ENCODE results near the gene CREB5.
A peak's percentile ranks its signal among the peaks of the same experiment; 100 is the strongest.
"Not testable (repeated sequence)": the region's sequence is repeated elsewhere in the genome, so short reads cannot be mapped to it uniquely, and the experiment has no call there.

Gene CREB5

DNA sequence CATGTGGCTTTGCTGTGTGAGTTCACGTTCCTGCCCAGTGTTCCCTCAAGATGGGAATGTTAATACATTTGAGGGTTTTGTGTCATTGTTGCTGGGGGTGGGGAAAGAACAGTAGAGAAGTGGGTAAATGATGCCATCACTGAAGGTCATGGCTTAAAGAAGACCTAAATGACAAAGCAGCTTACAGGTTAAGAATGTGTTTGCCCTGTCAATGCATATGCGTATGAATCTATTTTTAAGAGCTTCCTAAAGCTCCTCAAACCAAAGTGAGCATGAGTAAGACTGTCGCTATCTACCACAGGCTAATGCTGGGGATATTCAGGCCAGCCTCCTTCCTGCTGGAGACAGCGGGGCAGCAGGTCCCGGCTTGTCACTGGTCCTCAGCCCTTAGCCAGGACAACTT is 162.9 kb downstream of the CREB5 start:
- no peak for DNase-seq

DNA sequence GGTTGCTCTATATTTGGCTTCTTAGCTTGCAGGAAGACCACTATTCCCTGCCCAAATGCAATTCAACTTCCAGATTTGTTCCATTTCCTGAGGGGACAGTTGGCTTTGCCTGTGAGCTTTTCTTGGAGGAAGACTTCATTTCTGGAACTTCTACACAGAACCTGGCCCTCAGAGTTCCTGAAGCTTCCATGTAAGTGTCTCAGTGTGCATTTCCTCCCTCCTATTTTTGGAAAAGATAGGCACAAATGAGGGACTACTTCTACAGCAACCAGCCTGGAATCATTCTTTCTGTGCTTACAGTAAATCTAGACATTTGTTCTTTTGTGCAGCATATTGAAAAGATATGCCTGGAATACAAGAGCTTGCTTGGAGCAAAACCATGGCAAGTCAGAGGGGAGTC is 164.3 kb downstream of the CREB5 start:
- DNase-seq, result no peak

DNA sequence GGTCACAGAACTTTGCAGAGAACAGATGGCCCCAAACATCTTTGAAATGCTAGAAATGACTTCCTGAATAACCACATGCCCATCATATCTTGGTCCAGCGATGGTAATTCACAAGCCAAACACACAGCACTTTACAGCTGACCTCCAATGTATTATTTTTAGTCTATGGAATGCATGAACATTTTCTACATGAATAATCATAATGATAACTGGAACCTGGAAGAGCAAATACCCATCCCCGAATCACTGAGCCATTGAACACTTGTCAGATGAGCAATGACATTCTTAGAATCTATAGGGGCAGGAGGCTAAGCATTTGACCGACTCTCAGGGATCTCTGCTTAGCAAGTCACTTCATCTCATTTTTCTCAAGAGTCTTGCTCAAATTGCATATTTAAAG is 167.3 kb downstream of the CREB5 start:
- no peak for DNase-seq

DNA sequence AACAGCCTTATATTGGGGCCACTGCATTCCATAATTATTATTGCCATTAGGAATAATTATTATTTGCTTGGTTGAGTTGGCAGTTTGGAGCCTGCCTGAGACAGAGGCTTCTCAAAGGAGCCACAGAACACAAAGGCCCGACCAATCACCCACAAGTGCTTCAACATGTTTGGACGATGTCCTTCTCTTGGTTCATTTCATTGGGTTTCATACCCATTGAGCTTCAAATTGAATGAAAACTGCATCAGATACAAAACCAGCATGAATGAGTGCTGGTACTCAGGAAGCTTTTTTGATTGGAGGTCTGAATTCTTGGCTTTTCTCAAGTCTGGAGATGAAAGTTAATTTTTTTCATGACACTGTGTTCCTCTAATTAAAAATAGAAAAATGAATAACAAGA is 168.3 kb downstream of the CREB5 start:
- no peak for DNase-seq

DNA sequence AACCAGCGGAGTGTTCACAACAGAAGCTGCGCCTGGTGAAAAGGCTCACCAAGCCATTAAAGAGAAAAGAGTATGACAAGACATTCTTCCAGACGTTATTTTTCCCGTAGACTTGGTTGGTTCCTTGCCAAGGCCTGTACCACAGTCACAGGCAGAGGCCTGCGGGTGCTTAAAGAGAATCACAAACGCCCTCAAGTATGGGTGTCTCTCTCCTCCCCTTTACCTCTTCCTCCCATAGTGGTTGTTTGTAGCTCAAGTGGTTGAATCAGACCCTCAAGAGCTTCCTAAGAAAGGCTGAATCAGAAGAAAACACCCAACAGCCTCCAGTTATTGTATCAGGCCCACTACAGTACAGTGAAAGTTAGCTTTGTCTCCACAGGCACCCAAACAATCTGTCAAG is 169.0 kb downstream of the CREB5 start:
- DNase-seq, result no peak

DNA sequence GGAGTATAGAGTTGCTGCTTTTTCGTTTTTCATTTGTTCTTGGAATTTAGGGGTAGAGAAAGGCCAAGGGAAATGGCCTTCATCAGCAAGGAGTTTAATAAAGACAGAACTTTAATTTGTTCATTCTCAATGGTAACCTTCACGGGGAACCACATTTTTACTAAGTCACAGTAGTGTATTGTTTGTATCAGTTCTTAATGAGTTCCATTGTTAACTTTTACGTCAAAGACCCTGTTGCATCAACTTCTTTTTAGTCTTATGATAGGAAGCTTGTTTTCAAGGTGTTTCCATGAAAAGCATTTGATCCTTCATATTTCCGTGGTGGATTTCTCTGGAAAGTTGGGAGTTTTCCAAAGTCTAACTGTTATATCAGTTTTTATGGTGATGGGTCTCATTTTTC is 169.9 kb downstream of the CREB5 start:
- no peak for DNase-seq

DNA sequence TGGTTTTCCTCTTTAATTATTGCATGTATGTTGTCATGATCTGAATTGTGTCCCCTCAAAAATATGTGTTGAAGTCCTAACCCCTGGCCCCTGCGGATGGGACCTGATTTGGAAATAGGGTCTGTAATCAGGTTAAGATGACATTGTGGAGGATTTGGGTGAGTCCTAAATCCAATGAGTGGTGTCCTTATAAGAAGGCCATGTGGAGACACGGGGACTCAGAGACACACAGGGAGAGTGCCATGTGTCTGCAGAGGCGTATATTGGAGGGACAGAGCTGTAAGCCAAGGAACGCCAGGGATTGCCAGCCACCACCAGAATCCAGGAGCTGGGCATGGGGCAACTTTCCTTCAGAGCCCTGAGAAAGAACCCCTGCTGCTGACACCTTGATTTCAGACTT is 171.9 kb downstream of the CREB5 start:
- DNase-seq, result no peak

DNA sequence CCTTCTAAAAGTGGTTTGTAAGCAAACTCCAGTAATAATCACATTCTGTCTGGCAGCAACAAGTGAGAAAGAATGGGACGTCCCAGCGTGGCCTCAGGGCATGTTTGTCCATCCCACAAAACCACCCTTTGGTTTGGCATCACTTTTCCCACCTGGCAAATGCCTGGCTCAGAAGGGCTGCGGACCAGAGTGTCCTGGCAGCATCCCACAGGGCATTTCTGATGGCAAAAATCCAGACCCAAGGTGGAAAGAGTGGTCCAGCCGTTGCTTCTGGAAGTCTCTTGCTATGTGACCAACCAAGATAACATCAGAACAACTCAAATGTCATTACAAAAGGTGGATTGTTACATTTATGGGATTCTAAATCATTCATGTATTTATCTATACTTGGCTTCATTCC is 174.4 kb downstream of the CREB5 start:
- DNase-seq, result peak in 1 of 56 donors; percentile 5

DNA sequence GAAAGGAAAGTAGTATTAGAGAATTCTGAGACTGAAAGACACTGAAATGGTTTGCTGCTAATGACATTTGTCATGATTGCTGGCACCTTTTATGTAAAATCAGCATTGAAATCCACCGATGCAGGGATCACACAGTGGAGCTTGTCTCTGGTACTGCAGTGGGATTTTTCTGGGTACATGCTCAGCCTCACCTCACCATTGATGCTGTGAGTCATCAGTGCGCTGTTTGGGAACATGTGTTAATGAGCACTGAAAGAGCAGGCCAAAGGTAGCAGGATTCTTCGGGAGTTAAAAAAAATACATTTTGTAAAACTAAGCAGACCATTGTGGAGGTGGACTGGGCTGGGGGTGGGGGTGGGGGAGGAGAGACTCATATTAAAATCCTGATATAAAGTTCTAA is 174.9 kb downstream of the CREB5 start:
- peak in 11 of 56 donors; percentile 3 to 52 (median 11) for DNase-seq

DNA sequence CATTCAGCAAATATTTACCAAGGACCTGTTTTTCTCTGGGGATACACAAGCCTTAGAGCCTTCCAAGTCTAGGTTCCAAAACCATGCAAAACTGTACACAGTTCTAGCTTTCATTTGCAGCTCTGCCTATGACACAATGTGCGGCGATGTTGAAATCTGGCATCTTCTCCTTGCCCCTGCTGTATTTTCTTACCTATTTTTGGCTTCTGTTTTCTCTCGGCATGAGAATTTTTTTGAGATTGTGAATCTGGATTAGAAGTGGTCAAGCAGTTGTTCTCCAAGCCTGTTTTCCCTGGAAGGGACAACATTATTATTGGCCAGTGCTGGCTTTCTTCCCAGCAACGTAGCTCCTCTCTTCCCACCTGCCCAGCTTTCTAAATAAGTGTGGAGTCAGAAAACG is 176.3 kb downstream of the CREB5 start:
- DNase-seq, result no peak

DNA sequence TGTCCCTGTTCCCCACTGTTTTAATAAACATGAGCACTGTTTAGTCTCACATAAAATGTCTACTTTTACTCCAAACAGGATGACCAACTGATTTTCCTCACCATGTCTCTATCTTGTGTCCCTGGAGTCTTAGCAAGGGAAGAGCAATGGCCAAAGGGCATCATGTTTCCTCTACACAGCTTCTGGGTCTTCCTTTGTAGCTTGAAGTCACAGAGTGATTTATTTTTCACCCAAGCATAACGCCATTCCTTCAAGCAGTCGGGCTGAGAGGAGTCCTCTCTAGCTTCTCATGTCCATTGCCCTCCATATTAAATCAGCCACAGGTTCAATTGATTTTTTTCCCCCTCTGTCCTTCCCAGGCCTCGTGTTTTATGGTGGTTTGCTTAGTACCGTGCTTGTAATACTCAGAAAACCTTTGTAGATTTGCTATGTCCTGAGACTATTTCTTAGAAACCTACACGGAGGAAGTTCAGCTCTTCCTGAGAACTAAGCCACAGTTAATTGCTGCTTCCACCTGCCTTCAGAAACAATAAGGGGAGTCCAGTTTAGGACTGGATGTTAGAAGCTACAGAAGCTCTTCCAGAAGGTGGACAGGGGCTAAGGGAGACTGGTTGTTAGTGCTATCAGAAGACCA is 178.8 kb downstream of the CREB5 start:
- DNase-seq, result no peak

DNA sequence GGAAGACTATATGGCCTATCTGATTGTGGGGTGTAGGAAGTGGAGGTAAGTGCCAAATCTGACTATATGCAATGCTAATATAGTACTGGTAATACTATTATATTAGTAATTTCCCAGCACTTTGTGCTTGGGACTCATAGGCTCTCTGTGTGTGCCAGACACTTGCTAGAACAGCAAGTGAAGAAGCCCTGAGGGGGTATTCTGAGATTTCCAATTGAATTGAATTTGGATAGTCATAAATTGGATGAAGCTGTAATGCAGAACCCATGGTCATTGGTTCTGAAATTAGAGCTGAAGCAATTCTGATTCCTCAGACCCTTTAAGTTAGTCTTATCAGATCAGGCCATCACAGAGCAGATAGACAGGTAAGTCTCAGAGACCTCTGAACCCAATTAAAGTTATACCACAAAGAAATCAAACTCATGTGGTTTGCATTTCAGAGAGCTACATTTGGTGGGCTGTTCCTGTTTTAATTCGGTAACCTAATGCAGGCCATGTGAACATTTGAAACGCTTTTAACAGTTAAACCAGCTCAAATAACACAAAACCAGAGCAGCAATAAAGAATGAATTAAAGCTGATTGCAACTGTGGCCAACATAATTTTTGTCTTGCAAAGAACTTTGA is 179.5 kb downstream of the CREB5 start:
- no peak for DNase-seq

DNA sequence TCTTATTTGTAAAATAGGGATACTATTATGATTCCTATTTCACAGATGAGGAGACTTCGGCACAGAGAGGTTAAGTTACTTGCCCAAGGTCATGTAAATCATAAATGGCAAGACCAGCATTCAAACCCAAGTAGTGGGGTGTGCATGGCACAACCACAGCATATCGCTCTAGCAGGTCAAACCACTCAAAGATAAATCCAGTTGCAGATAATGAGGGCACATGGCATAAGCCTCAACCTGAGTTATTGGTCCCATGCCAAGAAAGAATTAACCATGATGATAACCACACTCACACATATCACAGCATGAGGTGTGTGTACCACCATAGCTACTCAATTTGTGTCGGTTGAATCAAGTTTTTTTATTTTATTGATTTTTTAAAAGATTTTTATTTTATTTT is 180.5 kb downstream of the CREB5 start:
- no peak for DNase-seq

DNA sequence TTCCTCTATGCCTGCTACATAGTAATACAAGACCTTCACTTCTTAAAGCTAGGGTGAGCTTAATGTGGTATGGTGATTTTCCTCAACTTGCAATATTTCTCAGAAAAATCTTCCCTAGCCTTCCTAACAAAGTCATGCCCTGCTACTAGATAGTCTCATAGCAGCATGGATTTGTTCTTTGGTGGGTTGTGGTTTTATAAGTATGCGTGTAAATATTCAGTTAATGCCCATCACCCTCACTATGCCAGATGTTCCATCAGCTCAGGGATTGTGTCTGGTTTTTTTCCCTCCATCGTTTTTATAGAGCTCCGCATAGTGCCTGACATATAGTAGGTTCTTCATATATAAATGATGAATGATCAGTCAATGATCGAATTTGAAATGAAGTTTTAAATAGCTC is 182.8 kb downstream of the CREB5 start:
- no peak for DNase-seq

DNA sequence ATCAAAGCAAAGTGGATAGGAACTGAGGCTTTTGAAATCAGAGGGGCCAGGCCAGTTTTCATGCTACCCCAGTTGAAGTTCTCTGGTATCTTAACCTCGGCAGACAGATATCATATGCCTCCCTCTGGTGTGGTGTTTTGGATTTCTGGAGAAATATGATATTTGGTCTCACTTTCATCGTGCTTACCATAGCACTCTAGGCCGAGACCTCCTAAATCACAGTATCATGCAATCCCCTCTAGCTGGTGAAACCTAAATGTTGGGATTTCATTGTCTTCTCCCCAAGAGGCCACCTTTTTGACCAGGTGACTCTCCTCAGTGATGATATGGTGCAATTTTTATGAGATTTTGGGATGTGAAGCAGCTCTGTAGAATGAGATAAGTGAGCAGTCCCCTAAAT is 183.5 kb downstream of the CREB5 start:
- no peak for DNase-seq

DNA sequence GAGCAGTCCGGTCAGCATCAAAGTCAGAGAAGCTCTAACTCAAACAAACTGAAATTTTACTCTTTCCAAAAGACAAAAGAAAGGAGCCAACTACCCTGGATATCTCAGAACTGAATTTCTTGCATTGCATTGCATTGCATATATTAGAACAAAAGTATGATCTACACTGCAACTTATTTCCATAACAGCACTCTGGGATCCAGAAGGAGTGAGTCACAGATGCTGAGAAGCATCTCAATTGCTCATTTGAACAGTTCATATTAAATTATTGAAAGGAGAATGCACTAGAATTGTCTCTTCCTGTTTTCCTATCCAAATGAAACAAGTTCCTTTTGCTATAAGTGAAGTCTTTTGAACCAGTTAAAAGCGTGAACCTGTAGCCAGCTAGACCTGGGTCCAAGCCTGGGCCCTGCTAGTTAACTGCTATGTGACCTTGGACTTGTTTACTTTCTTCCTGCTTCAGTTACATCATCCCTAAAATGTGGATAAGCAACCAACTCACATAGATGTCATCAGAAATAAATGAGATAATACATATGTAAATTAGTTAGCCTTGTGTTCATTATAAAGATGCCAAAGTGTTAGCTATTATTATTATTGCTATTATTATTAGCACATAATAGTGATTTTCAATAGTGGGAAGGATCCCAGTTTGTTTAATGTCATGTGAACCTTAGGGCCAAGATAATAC is 184.1 kb downstream of the CREB5 start:
- DNase-seq, result no peak

DNA sequence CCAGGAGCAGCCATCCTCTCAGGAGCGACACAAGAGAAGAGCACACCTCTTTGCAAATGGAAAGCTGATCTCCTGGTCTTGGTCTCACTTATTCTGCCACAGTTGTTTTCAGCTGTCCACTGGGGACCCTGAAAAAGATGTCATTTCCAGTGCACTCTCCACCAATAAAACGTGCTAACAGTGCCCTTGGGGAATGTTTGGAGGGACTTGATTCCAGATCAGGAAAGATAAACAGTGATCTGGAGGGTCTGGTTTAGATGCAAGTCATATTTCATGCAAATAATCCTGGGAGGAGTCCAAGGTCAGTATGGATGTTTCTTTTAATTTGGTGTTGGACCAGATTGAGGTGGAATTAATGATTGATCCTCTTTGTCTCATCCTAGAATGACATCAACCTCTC is 185.0 kb downstream of the CREB5 start:
- DNase-seq, result no peak

DNA sequence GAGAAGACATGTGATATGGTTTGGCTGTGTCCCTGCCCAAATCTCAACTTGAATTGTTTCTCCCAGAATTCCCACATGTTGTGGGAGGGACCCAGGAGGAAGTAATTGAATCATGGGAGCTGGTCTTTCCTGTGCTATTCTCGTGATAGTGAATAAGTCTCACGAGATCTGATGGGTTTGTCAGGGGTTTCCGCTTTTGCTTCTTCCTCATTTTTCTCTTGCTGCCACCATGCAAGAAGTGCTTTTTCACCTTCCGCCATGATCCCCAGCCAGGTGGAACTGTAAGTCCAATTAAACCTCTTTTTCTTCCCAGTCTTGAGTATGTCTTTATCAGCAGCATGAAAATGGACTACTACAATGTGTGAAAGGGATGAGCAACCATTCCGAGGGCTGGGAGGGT is 185.7 kb downstream of the CREB5 start:
- not testable (repeated sequence) for DNase-seq

DNA sequence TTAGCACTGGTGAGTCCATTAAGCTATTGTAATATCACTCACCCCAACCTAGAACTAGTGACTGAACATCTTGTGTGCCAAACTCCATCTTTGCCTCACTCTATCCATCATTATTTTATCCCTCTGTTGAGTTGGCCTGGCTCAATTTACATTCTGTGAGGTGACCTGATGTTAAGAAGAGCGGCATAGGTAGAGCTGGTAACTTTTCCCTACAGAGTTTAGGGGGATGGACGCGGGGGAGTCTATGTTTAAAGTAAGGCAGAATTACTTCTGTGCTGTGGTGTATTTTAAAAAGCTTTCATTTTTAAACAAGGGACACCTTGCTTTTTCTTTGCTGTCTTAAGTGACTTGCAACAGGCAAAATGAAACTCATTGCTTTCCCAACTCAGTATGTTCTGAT is 186.3 kb downstream of the CREB5 start:
- no peak for DNase-seq

DNA sequence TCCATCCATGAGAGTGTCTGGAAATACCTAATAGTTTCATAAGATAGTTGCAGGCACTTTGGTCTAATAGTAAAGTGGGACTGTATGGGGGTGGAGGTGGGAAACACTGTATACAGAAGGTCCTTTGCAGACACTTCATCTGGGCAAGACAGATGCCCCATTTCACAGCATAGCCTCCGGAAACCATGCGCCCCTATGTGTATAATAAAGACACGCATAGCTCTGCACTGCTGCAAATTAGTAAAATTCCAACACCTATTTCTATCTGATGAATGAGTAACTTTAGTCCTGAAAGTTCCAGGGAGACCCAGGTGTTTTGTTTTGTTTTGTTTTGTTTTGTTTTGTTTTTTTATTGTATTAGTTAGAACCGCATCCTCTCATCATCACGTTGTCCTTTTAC is 187.1 kb downstream of the CREB5 start:
- no peak for DNase-seq

DNA sequence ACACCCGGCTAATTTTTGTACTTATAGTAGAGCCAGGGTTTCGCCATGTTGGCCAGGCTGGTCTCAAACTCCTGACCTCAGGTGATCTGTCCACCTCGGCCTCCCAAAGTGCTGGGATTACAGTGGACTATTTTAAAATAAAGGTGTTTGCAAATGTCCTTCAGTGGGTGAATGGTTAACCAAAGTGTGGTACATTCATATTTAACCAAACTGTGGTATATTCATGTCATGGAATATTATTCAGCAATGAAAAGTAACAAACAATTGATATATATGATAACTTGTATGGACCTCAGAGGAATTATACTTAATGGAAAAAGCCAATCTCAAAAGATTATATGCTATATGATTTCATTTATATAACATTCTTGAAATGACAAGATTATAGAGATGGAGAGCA is 190.0 kb downstream of the CREB5 start:
- no peak for DNase-seq

DNA sequence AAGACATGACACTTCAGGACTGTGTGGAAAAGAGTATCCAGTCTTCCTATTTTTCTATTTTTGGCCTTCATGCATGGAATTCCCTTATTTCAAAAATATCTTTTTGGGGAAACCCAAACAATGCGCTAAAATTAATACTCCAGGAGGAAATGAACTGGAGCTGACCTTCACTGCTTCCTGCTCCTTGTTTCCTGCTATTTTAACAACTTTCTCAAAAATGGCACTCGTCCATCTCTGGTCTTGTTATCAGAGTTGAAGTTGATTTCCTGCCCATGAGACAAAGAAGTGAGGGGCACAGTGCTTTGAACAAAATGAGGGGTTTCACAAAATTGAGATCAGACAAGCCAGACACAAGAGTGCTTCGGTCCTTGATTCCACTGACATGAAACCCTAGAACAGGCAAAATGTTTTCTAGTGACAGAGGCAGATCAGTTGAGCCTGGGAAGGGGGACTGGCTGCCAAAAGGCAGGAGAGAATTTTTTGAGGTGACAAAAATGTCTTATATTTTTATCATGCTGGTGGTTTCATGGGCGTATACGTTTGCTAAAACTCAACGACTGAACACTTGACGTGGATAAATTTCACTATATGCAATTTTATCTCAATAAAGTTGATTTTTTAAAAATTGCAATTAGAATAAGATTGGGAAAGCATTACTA is 193.2 kb downstream of the CREB5 start:
- DNase-seq, result no peak

DNA sequence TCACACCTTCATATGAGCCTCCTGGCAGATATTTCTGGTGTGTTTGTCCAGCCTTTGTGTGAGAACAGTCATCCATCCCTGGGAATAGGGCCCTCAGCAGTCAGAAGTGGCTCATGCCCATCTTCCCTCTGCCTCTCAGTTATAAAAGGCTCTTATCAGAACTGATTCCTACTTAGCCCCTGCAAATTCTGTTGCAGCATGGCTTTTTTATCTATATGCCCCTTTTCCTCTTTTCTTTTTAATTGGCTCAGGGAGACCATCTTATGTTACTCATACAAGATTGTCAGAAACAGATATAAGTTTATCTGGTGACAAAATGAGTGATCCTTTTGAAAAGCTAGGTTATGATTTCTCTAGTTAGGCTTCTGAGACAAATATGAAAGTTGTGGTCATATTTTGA is 194.1 kb downstream of the CREB5 start:
- no peak for DNase-seq
